Motor neuron (in vitro differentiated cells): ENCODE data around the gene FOXJ3. TPM values are rescaled to one million over a fixed set of nuclear protein-coding genes. Genes with fewer than 3 reads are reported as not detected.
A peak's percentile ranks its signal among the peaks of the same experiment; 100 is the strongest.
"Not testable (repeated sequence)": the region's sequence is repeated elsewhere in the genome, so short reads cannot be mapped to it uniquely, and the experiment has no call there.

ENCODE experiments used
- ATAC-seq, 8 experiments: fragments of 200-7000 bp; cut with Tn5 transposase; replicated peaks in 6 of 8; 2 replicates each; pipeline ENCODE4 v1.8.0; 2021; ENCODE audit warnings: mild to moderate bottlenecking in 8 of 8, moderate library complexity in 8 of 8
- H3K27ac ChIP-seq, 2 donors: fragments of 250-450 bp; sonication (Bioruptor Pico); 2 replicates each; pipeline ENCODE4 v1.9.0; 2021; ENCODE audit warnings: antibody characterized with exemption in 2 of 2, mild to moderate bottlenecking in 2 of 2, moderate library complexity in 1 of 2
- H3K4me1 ChIP-seq, 2 donors: fragments of 250-450 bp; sonication (Bioruptor Pico); replicated peaks in 1 of 2; 2 replicates each; pipeline ENCODE4 v1.6.1; 2021; ENCODE audit warnings: antibody characterized with exemption in 2 of 2, mild to moderate bottlenecking in 2 of 2, moderate library complexity in 1 of 2
- H3K4me3 ChIP-seq, 5 donors: fragments of 250-450 bp; sonication (Bioruptor Pico); 2 replicates each; pipeline ENCODE4 v1.9.0; 2021; ENCODE audit warnings: antibody characterized with exemption in 5 of 5, mild to moderate bottlenecking in 5 of 5, moderate library complexity in 4 of 5
- WGBS, 10 experiments: fragments of 450-650 bp; shearing (Covaris generic); methylation state at CpG; one replicate each; pipeline ENCODE4 v1.0.0; 2022; 5-methylcytosine and 5-hydroxymethylcytosine counted together
- in situ Hi-C, 9 experiments: fragments of 400-800 bp; cut with MboI; loops; one replicate each; pipeline ENCODE4 v1.15.0; 2021; ENCODE audit warnings: low sequenced_read_pairs in 9 of 9, low pct_unique_long_range_greater_than_20kb in 2 of 9; ENCODE audit not compliant: unreplicated experiment in 9 of 9
- total RNA-seq, 8 experiments: library from RNA; unstranded; fragments of 300-600 nt; gene quantifications; 2 replicates each; pipeline versions ENCODE4 v1.2.3 to v1.2.4, GENCODE V29; 2022

FOXJ3 gene
- total RNA-seq, 8 experiments from 2014 or later: 17.8 to 42.4 (median 32.2) TPM

DNA sequence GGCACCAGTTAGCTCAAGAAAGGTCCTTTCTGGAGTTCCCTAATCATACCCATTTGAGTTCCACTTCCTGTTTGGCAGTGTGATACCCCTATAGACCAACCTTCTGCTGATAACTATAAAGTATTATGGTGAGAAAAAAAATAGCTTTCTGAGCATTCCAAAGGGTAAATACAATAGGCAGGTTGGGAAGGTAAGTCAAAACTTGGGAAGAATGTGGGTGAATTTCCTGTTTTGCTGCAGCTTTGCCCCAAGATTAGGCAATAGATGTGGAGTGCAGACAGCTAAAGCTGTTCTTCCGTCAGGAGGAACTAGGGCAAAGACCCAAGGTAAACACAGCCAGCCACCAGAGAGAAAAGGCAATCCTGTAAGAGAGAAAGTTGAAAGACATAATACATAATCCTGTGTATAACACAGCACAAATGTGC lies 120.6 kb downstream of the FOXJ3 start:
- no peaks in the 10 kb centered on the region for H3K4me1 ChIP-seq
- in situ Hi-C loops: loop anchor here in 1 of 9 experiments (25.0 kb wide), 1 partner anchor 98 kb away; no protein-coding TSS in a partner anchor
- H3K27ac ChIP-seq: no peak overlapping the region
- H3K4me3 ChIP-seq: no peak overlapping the region
- 43 to 100% (median 86%) methylated on average over 1 of the region's 1 CpG; no CpG with 5 or more reads in 4 of the 10 experiments for WGBS, 10 experiments
- ATAC-seq: peak in 1 of 8 experiments; percentile 23

DNA sequence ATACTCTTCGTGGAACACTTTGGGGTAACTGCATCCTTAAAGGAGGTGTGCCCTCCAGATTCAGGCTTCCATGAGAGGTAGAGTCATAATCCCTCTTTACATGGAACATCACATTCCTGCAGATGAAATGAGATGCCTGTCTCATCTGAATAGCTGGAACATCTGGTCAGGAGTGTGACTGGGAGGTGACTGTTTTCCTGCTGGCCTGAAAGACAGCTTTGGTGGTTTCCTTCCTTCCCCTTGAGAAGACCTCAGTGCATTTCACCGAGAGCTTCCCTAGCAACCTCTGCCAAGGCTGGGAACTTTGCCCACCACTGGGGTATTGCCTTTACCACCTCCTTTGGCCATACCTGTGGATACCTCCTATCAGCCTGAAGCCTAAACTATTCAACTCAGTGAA lies 123.8 kb downstream of the FOXJ3 start:
- no peak overlapping the region for H3K27ac ChIP-seq
- no peaks in the 10 kb centered on the region for H3K4me1 ChIP-seq
- in situ Hi-C loops: loop anchor here in 1 of 9 experiments (25.0 kb wide), 1 partner anchor 101 kb away; no protein-coding TSS in a partner anchor
- H3K4me3 ChIP-seq: no peak overlapping the region
- peak in 1 of 8 experiments; percentile 30 for ATAC-seq
- 0 to 100% (median 100%) methylated on average over 1 to 2 of the region's 2 CpGs; no CpG with 5 or more reads in 5 of the 10 experiments for WGBS, 10 experiments

DNA sequence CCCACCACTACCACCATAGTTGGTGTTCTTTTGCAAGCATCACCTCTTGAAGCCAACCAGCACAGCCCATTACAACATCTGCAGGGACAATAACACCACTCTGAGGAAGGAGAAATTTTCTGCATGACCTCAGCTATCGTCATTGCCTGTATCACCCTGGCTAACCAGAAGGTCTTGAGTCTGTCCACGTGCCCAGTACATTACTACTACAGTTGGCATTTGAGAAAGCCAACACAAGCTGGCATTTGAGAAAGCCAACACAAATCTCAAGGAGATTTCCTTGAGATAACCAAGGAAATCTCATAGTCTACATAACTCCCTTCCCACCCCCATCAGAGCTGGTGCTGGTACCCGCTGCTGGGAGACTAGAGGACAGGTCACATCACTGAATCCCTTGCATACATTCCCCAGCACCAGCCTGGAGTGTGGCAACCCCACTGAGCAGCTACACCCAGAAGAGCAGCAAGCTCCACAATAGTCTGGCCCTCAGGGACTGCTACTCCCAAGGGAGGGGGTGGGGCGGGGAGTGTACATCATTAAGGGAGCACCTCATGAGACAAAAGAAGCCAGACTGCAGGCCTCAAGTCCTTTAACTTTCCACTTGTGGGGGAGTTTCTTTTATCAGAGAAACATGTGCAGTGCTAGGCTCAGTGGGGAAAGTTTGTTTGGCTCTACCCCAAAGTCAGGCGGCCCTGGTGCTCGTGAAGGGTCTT lies 124.5 kb downstream of the FOXJ3 start:
- no peak overlapping the region for H3K27ac ChIP-seq
- 87 to 100% (median 97%) methylated on average over 1 to 5 of the region's 6 CpGs; no CpG with 5 or more reads in 6 of the 10 experiments for WGBS, 10 experiments

DNA sequence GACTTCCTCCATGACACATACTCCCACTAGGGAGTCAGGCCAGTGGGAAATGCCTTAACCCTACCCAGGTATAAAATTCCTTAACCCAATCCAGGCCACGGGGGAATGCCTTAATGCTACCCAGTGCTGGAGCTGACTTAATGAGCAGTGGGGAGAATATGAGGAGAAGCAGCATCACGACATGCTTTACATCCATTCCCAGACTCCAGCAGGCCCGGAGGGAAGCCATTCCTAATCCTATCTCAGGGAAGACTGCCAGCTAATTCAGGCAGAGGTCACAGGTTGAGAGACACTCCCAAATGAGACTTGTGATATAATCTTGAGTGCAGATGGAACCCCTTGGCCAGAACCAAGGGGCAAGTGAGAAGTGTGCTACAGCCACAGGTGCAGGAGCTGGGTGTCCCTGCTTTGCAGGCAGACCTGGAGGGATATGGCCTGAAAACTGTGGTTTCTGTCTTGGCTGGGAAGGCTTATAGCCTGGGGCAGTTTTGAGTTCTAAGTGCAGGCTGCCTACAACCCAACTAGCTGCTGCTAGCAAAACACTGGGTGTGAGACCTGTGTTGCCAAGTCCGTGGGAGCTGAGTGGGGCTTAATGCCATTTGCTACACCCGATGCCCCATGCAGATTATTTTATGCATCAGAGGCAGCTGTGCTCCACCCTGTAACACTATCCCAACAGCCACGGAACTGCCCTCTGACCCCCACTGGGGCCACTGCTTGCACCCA lies 125.3 kb downstream of the FOXJ3 start:
- no peak overlapping the region for H3K27ac ChIP-seq
- in situ Hi-C loops: loop anchor here in 1 of 9 experiments (25.0 kb wide), 1 partner anchor 103 kb away; no protein-coding TSS in a partner anchor
- peak in 3 of 8 experiments; percentile 75 to 80 (median 77) for ATAC-seq
- no peak overlapping the region for H3K4me3 ChIP-seq
- 0 to 98% (median 93%) methylated on average over 1 to 6 of the region's 6 CpGs; no CpG with 5 or more reads in 4 of the 10 experiments for WGBS, 10 experiments
- no peaks in the 10 kb centered on the region for H3K4me1 ChIP-seq

More for the DNA sequence above, 124.5 kb downstream of the FOXJ3 start:
- in situ Hi-C loops: loop anchor here in 1 of 9 experiments (25.0 kb wide), 1 partner anchor 102 kb away; no protein-coding TSS in a partner anchor
- peak in 2 of 8 experiments; percentile 13 to 37 for ATAC-seq
- no peak overlapping the region for H3K4me3 ChIP-seq
- no peaks in the 10 kb centered on the region for H3K4me1 ChIP-seq

DNA sequence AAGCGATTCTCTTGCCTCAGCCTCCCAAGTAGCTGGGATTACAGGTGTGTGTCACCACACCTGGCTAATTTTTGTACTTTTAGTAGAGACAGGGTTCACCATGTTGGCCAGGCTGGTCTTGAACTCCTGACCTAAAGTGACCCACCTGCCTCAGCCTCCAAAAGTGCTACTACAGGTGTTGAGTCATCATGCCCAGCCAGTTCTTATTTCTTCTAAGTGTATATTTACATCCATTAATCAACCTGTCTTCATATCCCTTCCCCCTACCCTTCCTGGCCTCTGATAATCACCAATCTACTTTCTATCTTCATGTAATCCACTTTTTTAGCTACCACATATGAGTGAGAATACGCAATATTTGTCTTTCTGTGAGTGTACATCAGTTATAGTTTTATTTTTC lies 128.1 kb downstream of the FOXJ3 start:
- in situ Hi-C loops: loop anchor here in 1 of 9 experiments (25.0 kb wide), 1 partner anchor 105 kb away; no protein-coding TSS in a partner anchor

DNA sequence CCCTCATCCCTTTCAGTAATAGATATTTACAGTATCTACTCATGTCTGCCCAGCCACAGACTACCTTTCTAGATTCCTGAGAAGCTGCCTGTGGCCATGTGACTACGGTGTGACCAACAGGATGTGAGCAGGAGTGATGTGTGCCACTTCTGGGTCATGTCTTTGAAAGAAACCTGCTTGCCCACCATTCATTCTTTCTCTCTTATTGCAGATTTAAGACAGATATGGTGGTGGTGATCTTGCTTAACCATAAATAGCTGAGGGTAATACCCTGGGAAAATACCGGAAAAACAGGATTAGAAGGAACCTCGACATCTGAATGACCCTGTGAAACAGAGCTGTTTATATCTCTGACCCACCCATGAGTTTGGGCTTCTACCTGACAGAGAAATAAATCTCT lies 128.9 kb downstream of the FOXJ3 start:
- Histone ChIP-seq H3K4me1 (no peaks in the 10 kb centered on the region), H3K27ac (no peak overlapping the region), H3K4me3 (no peak overlapping the region)
- WGBS, 10 experiments: 95 to 100% (median 100%) methylated on average over 1 to 3 of the region's 3 CpGs; no CpG with 5 or more reads in 2 of the 10 experiments
- no peak for ATAC-seq
- in situ Hi-C loops: loop anchor here in 1 of 9 experiments (25.0 kb wide), 1 partner anchor 106 kb away; no protein-coding TSS in a partner anchor

More for the DNA sequence above, 128.1 kb downstream of the FOXJ3 start:
- not testable (repeated sequence) for H3K4me1 ChIP-seq, H3K4me3 ChIP-seq, ATAC-seq, H3K27ac ChIP-seq
- WGBS, 10 experiments: 83 to 100% (median 100%) methylated on average over 1 to 2 of the region's 2 CpGs

DNA sequence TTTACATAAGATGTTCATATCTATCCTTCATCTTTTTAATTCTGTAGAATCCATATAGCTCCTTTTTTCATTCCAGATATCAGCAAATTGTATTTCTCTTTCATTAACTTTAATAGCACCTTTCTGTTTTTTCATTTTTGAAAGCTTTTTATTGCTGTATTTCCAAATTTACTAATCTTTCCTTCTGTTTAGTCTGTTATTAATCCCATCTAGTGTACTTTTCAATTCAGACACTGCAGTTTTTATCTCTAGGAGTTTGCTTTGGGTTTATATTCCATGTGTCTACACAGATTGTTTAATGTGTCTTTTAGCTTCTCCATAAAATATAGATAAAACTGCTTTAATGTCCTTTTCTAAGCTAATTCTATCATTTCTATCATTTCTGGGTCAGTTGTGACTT lies 133.0 kb downstream of the FOXJ3 start:
- Histone ChIP-seq H3K4me3 (no peak overlapping the region), H3K27ac (no peak overlapping the region), H3K4me1 (no peaks in the 10 kb centered on the region)
- in situ Hi-C loops: loop anchor here in 1 of 9 experiments (25.0 kb wide), 1 partner anchor 110 kb away; no protein-coding TSS in a partner anchor
- no peak for ATAC-seq

DNA sequence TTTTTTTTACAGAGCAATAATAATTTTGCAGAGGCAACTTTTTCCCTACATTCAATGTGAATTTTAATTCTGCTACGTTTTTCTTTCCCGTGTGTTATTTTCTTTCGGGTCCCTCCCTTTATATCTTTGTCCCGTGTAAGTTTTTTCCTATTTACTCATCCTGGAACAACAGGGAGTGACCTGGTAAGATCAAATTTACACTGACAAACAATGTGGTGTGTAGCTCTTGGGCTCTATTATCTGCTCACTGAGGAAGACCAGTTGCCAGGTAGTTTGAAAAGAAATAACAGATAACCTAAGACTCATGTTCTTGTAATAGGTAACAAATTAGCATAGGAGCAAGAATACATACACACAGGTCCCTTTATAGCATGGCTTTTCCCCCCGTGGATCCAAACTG lies 136.8 kb downstream of the FOXJ3 start:
- Histone ChIP-seq H3K27ac (no peak overlapping the region), H3K4me1 (no peaks in the 10 kb centered on the region), H3K4me3 (no peak overlapping the region)
- 87 to 97% (median 93%) methylated on average over 4 to 5 of the region's 5 CpGs for WGBS, 10 experiments
- ATAC-seq: no peak
- in situ Hi-C loops: no loop called here

DNA sequence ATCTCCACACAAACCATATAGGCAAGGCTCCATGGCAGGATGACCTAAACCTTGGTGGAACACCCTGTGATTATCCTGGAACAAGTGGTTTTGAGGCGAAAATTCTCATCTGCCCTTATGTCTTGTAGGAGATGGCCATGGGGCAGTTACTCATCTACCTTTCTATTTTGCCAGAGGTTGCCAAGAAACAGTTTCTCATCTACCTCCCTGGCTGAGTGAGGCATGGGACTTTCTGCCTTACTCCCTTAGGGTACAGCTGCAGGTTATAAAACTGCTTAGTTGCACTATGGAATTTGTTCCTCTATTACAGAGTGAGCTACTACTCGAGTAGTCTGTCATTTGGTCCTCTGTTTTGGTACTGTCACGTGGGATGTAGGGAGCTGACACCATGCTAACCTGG lies 139.2 kb downstream of the FOXJ3 start:
- Histone ChIP-seq H3K27ac (no peak overlapping the region), H3K4me3 (no peak overlapping the region), H3K4me1 (no peaks in the 10 kb centered on the region)
- WGBS, 10 experiments: 71 to 100% (median 97%) methylated on average over 1 to 3 of the region's 3 CpGs; no CpG with 5 or more reads in 3 of the 10 experiments
- in situ Hi-C loops: no loop called here
- no peak for ATAC-seq

DNA sequence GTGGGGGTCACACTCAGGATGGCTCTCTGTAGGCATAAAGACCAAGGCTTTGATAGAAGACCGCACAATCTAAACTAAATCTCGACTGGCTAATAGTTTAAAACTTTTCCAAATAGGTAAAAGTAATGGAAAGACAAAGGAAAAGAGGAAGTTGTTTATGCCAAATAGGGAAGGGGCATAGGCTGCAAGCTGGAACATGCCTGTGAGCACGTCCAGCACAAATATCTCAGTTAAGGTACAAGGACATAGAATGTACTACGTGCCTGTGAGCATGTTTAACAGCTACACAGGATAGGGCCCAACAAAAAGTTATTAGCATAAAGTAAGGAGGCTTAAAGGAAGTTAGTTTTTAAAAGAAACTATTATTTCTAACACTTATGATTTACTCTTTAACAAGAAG lies 142.9 kb downstream of the FOXJ3 start:
- in situ Hi-C loops: no loop called here
- H3K4me3 ChIP-seq: no peak overlapping the region
- no peaks in the 10 kb centered on the region for H3K4me1 ChIP-seq
- 84 to 96% (median 90%) methylated on average over 2 to 4 of the region's 4 CpGs; no CpG with 5 or more reads in 1 of the 10 experiments for WGBS, 10 experiments
- H3K27ac ChIP-seq: no peak overlapping the region
- no peak for ATAC-seq

DNA sequence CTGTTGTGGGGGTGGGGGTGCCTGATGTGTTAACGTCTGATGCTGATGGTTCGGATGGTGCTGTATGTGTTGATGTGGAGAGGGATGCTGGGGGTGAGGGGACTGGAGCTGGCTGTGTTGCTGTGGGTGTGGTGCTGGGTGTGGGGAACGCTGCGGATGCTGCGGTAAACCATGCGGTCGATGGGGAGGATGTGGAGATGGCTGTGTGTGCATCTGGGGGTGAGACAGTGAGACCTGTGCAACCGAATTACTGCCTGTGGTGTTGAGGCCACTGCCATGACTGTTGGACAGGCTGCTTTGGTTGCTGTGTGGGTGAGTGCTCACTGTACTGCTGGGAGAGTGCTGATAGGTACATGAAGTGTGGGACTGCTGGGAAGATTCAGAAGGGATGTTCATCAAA lies 143.7 kb downstream of the FOXJ3 start:
- WGBS, 10 experiments: 60 to 100% (median 97%) methylated on average over 2 to 8 of the region's 8 CpGs; no CpG with 5 or more reads in 5 of the 10 experiments
- no peak for ATAC-seq
- Histone ChIP-seq H3K27ac (no peak overlapping the region), H3K4me3 (no peak overlapping the region), H3K4me1 (peaks cover 0 to 6% of the 10 kb centered on the region in 2 donors)
- in situ Hi-C loops: no loop called here

DNA sequence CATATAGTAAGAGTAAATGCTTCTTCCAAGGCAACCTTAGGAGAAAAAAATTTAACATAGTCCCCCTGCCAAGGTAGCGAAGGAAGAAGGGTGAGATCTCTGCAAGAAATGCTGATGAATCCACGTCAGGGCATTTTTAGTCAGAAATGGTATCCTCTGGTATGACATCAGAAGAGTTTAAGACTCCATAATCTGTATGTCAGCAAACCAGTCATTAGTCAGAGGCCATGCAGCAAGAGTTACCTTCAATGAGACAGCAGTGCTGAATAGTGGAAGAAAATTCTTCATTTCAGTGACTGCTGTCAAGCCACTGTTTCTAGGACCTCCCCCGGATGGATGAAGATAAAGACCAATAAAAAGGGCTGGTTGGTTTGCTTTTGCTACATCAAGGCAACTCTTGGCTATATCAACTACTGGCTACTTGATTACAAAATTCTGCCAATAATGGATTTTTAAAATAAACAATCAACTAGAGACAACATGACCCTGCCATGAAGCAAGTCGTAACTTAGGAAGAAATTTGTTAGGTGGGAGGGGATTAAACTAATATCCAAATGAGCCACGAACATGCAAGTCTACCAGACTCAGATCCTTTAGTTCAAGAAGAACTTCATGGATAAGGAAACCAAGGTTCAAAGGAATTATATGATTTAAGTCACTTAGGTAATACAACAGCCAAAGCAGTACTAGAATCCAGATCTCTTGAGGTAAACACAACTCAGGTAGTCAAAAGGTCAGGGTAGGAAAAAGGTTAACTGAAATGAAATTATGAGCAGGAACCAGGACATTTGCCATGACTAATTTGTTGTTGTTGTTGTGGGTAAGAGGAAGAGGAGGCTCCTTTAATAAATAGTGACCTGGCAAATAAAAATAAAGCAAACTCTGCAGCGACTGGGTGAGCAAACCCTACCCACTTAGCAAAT lies 144.8 kb downstream of the FOXJ3 start:
- in situ Hi-C loops: no loop called here
- no peak for ATAC-seq
- Histone ChIP-seq H3K27ac (no peak overlapping the region), H3K4me3 (no peak overlapping the region), H3K4me1 (peaks cover 0 to 6% of the 10 kb centered on the region in 2 donors)
- 74 to 100% (median 96%) methylated on average over 1 to 6 of the region's 6 CpGs; no CpG with 5 or more reads in 1 of the 10 experiments for WGBS, 10 experiments
